Hematopoietic multipotent progenitor cell treated with erythropoietin and hydrocortisone succinate and interleukin-3 and kit ligand, for 17 days (in vitro differentiated cells): Measurements from ENCODE around the gene IGF1R.

Experiments used
- DNase-seq: peaks from one replicate; pipeline ENCODE4 v3.0.0-alpha.2; 2015; ENCODE audit warnings: low spot score

IGF1R gene

GRCh38 chr15:98648654-98649471 lies 524 bp downstream of the IGF1R start:
- DNase-seq = peak; percentile 58

- peak; percentile 48 for DNase-seq
Observed at GRCh38 chr15:98649472-98650416, 1.4 kb downstream of the IGF1R start.

GRCh38 chr15:98650417-98651035 lies 2.2 kb downstream of the IGF1R start:
- DNase-seq = peak; percentile 49

GRCh38 chr15:98651036-98651481 lies 2.7 kb downstream of the IGF1R start:
- peak; percentile 40 for DNase-seq

- peak; percentile 37 for DNase-seq
Observed at GRCh38 chr15:98651581-98652220, 3.4 kb downstream of the IGF1R start.

- no peak for DNase-seq
Observed at GRCh38 chr15:98653686-98654085, 5.3 kb downstream of the IGF1R start.

- no peak for DNase-seq
Observed at GRCh38 chr15:98654790-98655360, 6.5 kb downstream of the IGF1R start.

- no peak for DNase-seq
Observed at GRCh38 chr15:98655732-98656131, 7.4 kb downstream of the IGF1R start.

- no peak for DNase-seq
Observed at GRCh38 chr15:98657721-98658120, 9.4 kb downstream of the IGF1R start.

- peak; percentile 79 for DNase-seq
Observed at GRCh38 chr15:98658831-98659699, 10.7 kb downstream of the IGF1R start.

- no peak for DNase-seq
Observed at GRCh38 chr15:98660055-98660454, 11.7 kb downstream of the IGF1R start.

GRCh38 chr15:98663045-98663444 lies 14.7 kb downstream of the IGF1R start:
- no peak for DNase-seq

- no peak for DNase-seq
Observed at GRCh38 chr15:98663606-98664005, 15.3 kb downstream of the IGF1R start.

GRCh38 chr15:98666441-98666840 lies 18.1 kb downstream of the IGF1R start:
- no peak for DNase-seq

GRCh38 chr15:98666841-98667240 lies 18.5 kb downstream of the IGF1R start:
- DNase-seq = no peak

GRCh38 chr15:98667521-98668179 lies 19.3 kb downstream of the IGF1R start:
- DNase-seq = no peak

- DNase-seq = peak; percentile 35
Observed at GRCh38 chr15:98668566-98669308, 20.4 kb downstream of the IGF1R start.

GRCh38 chr15:98669638-98670037 lies 21.3 kb downstream of the IGF1R start:
- no peak for DNase-seq
